ENCODE results near the gene CXorf58. TPM values are rescaled to one million over a fixed set of nuclear protein-coding genes. Genes with fewer than 3 reads are reported as not detected.
A peak's percentile ranks its signal among the peaks of the same experiment; 100 is the strongest.

Gene CXorf58
- total RNA-seq, 1 experiment from 2014 or later, result not detected

GRCh38 chrX:23883737-23884354 is 24.0 kb upstream of the CXorf58 start:
- Mint-ChIP-seq H3K27me3 (ENCODE audit: insufficient read depth, unreplicated experiment) (no peaks in the 10 kb centered on the region), H3K27ac (ENCODE audit: low read depth, unreplicated experiment) (peak overlapping the region; percentile 65), H3K4me3 (ENCODE audit: unreplicated experiment) (peak overlapping the region; percentile 30), H3K9me3 (ENCODE audit: unreplicated experiment) (no peaks in the 10 kb centered on the region), H3K36me3 (ENCODE audit: insufficient read depth, unreplicated experiment) (no peaks in the 10 kb centered on the region), H3K4me1 (ENCODE audit: insufficient read depth, unreplicated experiment) (peaks cover 19% of the 10 kb centered on the region)
- POLR2A ChIA-PET, result interaction anchor here (0.6 to 2.5 kb wide), 7 partner anchors 18 to 171 kb away, joined by 3 to 16 read pairs (median 4); partner anchors contain the start of genes ACOT9 and EIF2S3
- CTCF ChIA-PET, result interaction anchor here (2.2 kb wide), 1 partner anchor 18 kb away, joined by 10 read pairs; no protein-coding TSS in a partner anchor
- intact Hi-C loops (cut with micrococcal nuclease), result loop anchor here (5.0 kb wide), 1 partner anchor 102 kb away; the partner anchor contains the start of gene SAT1
- TF ChIP-seq CTCF (IDR thresholded peaks at IDR 0.05; ENCODE audit: unreplicated experiment), result no peak
- peak; percentile 87 for DNase-seq (ENCODE audit: unreplicated experiment)
- BruUV-seq (replicated peaks), result no TSS peak

- TF ChIP-seq CTCF (IDR thresholded peaks at IDR 0.05; ENCODE audit: unreplicated experiment), result no peak
- H3K27ac Mint-ChIP-seq (ENCODE audit: low read depth, unreplicated experiment), result peak overlapping the region; percentile 65
- DNase-seq (ENCODE audit: unreplicated experiment), result peak; percentile 47
- intact Hi-C loops (cut with micrococcal nuclease), result loop anchor here (5.0 kb wide), 1 partner anchor 102 kb away; the partner anchor contains the start of gene SAT1
- H3K4me3 Mint-ChIP-seq (ENCODE audit: unreplicated experiment), result no peak overlapping the region
- no peaks in the 10 kb centered on the region for H3K9me3 Mint-ChIP-seq (ENCODE audit: unreplicated experiment)
- no peaks in the 10 kb centered on the region for H3K27me3 Mint-ChIP-seq (ENCODE audit: insufficient read depth, unreplicated experiment)
- peaks cover 19% of the 10 kb centered on the region for H3K4me1 Mint-ChIP-seq (ENCODE audit: insufficient read depth, unreplicated experiment)
- ChIA-PET POLR2A (interaction anchor here (0.6 to 2.5 kb wide), 6 partner anchors 17 to 170 kb away, joined by 3 to 16 read pairs (median 4); partner anchors contain the start of genes ACOT9 and EIF2S3), CTCF (interaction anchor here (2.2 to 2.6 kb wide), 2 partner anchors 17 to 18 kb away, joined by 10 to 16 read pairs; no protein-coding TSS in a partner anchor)
- no TSS peak for BruUV-seq (replicated peaks)
- no peaks in the 10 kb centered on the region for H3K36me3 Mint-ChIP-seq (ENCODE audit: insufficient read depth, unreplicated experiment)
These were observed 23.3 kb upstream of the CXorf58 start for GRCh38 chrX:23884427-23885024.

GRCh38 chrX:23885803-23886202 is 22.0 kb upstream of the CXorf58 start:
- no peaks in the 10 kb centered on the region for H3K36me3 Mint-ChIP-seq (ENCODE audit: insufficient read depth, unreplicated experiment)
- peaks cover 21% of the 10 kb centered on the region for H3K4me1 Mint-ChIP-seq (ENCODE audit: insufficient read depth, unreplicated experiment)
- H3K4me3 Mint-ChIP-seq (ENCODE audit: unreplicated experiment), result no peak overlapping the region
- CTCF ChIA-PET, result interaction anchor here (1.4 to 2.6 kb wide), 2 partner anchors 16 to 103 kb away, joined by 5 to 16 read pairs; partner anchors contain the start of gene SAT1
- H3K27me3 Mint-ChIP-seq (ENCODE audit: insufficient read depth, unreplicated experiment), result no peaks in the 10 kb centered on the region
- H3K9me3 Mint-ChIP-seq (ENCODE audit: unreplicated experiment), result peaks cover 2% of the 10 kb centered on the region
- no peak for TF ChIP-seq CTCF (IDR thresholded peaks at IDR 0.05; ENCODE audit: unreplicated experiment)
- POLR2A ChIA-PET, result interaction anchor here (2.5 kb wide), 1 partner anchor 16 kb away, joined by 16 read pairs; no protein-coding TSS in a partner anchor
- no peak overlapping the region for H3K27ac Mint-ChIP-seq (ENCODE audit: low read depth, unreplicated experiment)
- no TSS peak for BruUV-seq (replicated peaks)
- no peak for DNase-seq (ENCODE audit: unreplicated experiment)
- intact Hi-C loops (cut with micrococcal nuclease), result no loop called here

- ChIA-PET POLR2A (interaction anchor here (0.6 to 3.3 kb wide), 3 partner anchors 9 to 138 kb away, joined by 3 to 12 read pairs (median 3); no protein-coding TSS in a partner anchor), CTCF (no interaction called here)
- no TSS peak for BruUV-seq (replicated peaks)
- Mint-ChIP-seq H3K36me3 (ENCODE audit: insufficient read depth, unreplicated experiment) (no peaks in the 10 kb centered on the region), H3K27me3 (ENCODE audit: insufficient read depth, unreplicated experiment) (no peaks in the 10 kb centered on the region), H3K27ac (ENCODE audit: low read depth, unreplicated experiment) (no peak overlapping the region), H3K9me3 (ENCODE audit: unreplicated experiment) (peaks cover 5% of the 10 kb centered on the region), H3K4me1 (ENCODE audit: insufficient read depth, unreplicated experiment) (peaks cover 25% of the 10 kb centered on the region), H3K4me3 (ENCODE audit: unreplicated experiment) (no peak overlapping the region)
- TF ChIP-seq CTCF (IDR thresholded peaks at IDR 0.05; ENCODE audit: unreplicated experiment), result no peak
- DNase-seq (ENCODE audit: unreplicated experiment), result no peak
- intact Hi-C loops (cut with micrococcal nuclease), result no loop called here
These were observed 20.4 kb upstream of the CXorf58 start for GRCh38 chrX:23887451-23887850.
